IPS-18c (cell line): ENCODE results near the gene GARRE1.
"Not testable (repeated sequence)": the region's sequence is repeated elsewhere in the genome, so short reads cannot be mapped to it uniquely, and the experiment has no call there.

Experiments used
- H3K4me3 ChIP-seq: 2 replicates; pipeline ENCODE4 v1.7.0; 2013; ENCODE audit warnings: low read depth, mild to moderate bottlenecking, low read length, moderate library complexity; ENCODE audit not compliant: insufficient read depth
- H3K9me3 ChIP-seq: one replicate; pipeline ENCODE4 v1.6.1; 2013; ENCODE audit warnings: mild to moderate bottlenecking, low read length, moderate library complexity; ENCODE audit not compliant: control insufficient read depth, insufficient read depth

The GARRE1 gene, protein sequence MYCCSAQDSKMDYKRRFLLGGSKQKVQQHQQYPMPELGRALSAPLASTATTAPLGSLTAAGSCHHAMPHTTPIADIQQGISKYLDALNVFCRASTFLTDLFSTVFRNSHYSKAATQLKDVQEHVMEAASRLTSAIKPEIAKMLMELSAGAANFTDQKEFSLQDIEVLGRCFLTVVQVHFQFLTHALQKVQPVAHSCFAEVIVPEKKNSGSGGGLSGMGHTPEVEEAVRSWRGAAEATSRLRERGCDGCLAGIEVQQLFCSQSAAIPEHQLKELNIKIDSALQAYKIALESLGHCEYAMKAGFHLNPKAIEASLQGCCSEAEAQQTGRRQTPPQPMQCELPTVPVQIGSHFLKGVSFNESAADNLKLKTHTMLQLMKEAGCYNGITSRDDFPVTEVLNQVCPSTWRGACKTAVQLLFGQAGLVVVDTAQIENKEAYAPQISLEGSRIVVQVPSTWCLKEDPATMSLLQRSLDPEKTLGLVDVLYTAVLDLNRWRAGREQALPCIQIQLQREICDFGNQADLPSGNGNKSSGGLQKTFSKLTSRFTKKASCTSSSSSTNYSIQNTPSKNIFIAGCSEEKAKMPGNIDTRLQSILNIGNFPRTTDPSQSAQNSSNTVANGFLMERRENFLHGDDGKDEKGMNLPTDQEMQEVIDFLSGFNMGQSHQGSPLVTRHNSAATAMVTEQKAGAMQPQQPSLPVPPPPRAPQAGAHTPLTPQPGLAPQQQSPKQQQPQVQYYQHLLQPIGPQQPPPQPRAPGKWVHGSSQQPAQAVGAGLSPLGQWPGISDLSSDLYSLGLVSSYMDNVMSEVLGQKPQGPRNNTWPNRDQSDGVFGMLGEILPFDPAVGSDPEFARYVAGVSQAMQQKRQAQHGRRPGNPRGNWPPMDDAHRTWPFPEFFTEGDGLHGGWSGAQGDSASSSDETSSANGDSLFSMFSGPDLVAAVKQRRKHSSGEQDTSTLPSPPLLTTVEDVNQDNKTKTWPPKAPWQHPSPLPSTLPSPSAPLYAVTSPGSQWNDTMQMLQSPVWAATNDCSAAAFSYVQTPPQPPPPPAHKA (N-terminal part only)

DNA sequence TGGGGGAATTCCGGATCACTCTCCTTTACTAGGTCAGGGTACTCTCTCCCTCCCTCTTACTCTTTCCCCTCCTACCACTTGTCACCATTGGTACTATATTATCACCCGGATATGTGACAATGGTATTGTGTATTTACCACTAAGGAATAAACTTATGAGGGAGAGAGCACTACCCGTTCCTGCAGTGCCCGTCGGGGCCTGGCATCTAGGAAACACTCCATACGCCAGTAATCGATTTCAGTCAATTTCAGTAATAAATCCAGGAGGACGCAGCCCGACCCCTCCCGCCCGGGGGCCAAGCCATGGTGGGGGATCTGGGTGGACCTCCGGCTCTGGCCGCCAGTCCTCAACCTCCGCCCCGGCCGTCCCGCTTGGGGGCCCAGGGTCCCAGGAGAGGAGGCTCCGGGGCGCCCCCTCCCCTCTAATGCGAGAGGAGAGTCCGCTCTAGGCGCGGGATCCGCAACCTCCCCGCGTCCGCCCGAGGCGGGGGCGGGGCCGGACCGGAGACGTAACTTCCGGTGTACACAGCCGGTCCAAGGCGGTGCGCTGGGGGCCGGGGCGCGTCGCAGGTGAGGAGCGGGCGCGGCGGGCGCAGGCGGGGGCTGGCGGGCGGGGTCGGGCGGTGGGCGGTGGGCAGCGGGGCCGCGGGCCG lies at the start of gene GARRE1:
Gene GARRE1 (plus strand): TSS at position 509 of the 652 bp plus-strand sequence. CDS start 45,920 bp downstream, outside the sequence.
- H3K4me3 ChIP-seq, result peak within 1 kb of the TSS; percentile 78

DNA sequence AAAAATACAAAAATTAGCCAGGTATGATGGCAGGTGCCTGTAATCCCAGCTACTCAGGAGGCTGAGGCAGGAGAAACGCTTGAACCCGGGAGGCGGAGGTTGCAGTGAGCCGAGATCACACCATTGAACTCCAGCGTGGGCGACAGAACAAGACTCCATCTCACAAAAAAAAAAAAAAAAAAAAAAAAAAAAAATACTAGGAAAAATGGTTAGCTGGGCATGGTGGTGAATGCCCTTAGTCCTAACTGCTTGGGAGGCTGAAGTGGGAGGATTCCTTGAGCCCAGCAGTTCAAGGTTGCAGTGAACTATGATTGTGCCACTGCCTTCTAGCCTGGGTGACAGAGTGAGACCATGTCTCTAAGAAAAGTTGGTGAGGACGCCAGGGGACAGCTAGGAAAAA lies 49.0 kb upstream of the GARRE1 start:
- not testable (repeated sequence) for H3K9me3 ChIP-seq, H3K4me3 ChIP-seq

More for the DNA sequence above, at the start of gene GARRE1:
- H3K9me3 ChIP-seq, result no peaks in the 10 kb centered on the region

DNA sequence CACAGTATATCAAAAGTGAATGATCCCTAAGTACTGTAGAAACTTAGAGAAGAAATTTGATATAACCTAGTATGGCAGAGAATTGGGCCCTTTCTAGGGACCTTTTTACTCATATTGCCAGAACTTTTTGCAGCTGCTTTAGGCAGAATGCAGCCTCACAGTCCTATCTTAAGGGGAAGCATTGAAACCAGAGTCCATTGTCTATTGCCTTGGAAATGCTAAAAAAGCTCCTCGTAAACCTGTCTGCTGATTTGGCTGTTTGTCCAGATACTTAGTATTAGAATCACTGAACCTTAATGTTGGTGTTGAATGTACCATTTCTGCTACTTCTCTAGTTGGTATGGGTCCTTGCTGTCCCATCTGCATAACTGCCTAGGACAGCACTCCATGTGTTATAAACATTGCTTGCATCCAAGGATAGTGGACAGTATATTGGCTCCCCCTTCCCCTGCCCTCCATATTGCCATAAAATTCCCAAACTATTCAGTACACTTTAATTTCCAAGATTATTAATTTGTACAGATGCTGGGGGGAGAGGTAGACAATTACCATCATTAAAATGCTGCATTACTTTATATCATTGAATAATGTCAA lies 46.0 kb upstream of the GARRE1 start:
- no peak overlapping the region for H3K4me3 ChIP-seq
- H3K9me3 ChIP-seq, result no peaks in the 10 kb centered on the region

DNA sequence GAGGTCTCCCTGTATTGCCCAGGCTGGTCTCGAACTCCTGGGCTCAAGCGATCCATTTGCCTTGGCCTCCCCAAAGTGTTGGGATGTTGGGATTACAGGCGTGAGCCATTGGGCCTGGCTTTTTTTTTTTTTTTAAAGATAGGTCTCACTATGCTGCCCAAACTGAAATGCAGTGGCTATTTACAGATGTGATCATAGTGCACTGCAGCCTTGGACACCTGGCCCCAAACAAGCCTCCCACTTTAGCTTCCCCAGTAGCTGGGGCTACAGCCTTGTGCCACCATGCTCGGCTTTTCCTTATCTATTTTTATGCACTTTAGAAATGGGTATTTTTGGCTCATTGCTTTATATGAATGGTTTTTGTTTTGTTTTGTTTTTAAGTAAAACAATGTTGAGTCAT lies 44.6 kb upstream of the GARRE1 start:
- no peak overlapping the region for H3K4me3 ChIP-seq
- no peaks in the 10 kb centered on the region for H3K9me3 ChIP-seq

DNA sequence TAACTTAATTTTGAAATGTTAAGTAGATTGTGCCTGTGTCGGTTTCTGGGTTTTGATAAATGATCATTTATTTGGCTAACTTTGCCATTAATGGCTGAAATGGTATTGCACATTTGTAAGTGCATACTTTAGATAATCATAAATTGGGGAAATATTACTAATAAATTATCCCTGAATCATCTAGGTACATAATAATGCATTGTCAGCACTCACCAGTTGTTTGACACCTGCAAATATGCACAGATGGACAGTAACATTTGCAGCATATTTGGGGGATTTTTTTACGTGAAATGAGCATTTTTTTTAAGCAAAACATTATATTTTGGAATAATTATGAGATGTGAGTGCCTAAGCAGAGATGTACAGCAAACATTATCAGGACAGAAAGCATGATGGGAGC lies 41.1 kb upstream of the GARRE1 start:
- no peak overlapping the region for H3K4me3 ChIP-seq
- no peaks in the 10 kb centered on the region for H3K9me3 ChIP-seq

DNA sequence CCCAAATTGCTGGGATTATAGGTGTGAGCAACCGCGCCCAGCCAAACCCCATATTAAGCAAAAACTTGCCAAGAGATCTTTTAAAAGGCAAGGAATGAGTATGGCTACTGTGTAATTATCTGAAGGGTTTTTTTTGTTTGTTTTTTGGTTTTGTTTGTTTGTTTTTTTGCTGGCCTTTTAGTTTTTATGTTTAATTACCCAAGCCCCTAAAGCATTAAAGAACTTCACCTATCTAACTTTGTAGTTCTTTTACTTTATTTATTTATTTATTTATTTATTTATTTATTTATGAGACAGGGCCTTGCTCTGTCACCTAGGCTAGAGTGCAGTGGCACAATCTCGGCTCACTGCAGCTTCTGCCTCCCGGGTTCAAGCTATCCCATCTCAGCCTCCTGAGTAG lies 40.3 kb upstream of the GARRE1 start:
- H3K4me3 ChIP-seq, result no peak overlapping the region
- no peaks in the 10 kb centered on the region for H3K9me3 ChIP-seq

DNA sequence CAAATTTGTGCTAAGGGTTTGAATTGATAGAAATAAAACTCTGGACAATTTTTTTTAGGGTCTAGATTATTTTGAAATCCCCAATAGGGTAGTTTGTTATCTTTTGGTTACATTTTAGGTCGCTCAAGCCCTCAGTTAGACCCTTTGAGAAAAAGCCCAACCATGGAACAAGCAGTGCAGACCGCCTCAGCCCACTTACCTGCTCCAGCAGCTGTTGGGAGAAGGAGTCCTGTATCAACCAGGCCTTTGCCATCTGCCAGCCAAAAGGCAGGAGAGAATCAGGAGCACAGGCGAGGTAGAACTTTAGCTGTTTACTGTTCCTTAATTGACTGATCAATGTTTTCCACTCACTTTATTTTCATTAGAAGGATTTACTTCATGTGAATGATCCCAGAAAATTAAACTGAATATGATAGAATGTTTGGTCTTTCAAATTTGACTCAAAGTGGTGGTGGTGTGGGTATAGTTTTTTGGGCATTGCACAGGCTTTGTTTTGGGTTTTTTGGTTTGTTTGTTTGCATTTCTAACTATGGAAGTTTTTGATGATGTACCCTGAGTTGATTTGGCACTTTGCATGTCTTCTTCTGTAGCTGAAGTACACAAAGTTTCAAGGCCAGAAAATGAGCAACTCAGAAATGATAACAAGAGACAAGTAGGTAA lies 39.2 kb upstream of the GARRE1 start:
- Histone ChIP-seq H3K9me3 (no peaks in the 10 kb centered on the region), H3K4me3 (no peak overlapping the region)

DNA sequence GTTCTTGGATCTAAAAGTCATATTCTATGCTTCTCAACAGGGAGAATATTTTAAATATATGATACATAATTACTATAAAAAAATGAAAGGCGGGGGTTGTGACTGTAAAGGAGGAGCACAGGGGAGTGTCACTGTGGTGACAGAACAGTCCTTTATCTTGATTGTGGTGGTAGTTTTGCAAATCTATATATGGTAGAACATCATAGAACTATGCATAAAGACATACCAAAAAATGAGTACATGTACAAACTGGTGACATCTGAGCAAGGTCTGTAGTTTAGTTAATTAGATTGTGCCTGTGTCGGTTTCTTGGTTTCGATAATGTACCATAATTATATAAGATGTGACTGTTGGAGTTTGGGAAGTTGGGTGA lies 38.7 kb upstream of the GARRE1 start:
- no peaks in the 10 kb centered on the region for H3K9me3 ChIP-seq
- H3K4me3 ChIP-seq, result no peak overlapping the region

DNA sequence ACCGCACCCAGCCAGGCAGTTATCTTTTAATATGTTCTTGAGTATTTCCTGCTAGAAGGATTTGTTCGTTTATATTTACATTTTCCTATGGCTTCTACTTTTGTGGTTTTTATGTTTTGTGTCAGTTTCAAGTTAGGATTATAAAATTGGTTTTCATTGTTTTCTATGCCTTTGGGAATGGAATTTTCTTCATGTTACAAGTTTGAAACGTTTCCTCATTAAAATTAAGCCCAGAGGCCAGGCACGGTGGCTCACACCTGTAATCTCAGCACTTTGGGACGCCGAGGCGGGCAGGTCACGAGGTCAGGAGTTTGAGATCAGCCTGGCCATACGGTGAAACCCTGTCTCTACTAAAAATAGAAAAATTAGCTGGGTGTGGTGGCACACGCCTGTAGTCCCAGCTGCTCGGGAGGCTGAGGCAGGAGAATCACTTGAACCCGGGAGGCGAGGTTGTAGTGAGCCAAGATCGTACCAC lies 37.6 kb upstream of the GARRE1 start:
- not testable (repeated sequence) for H3K4me3 ChIP-seq, H3K9me3 ChIP-seq

DNA sequence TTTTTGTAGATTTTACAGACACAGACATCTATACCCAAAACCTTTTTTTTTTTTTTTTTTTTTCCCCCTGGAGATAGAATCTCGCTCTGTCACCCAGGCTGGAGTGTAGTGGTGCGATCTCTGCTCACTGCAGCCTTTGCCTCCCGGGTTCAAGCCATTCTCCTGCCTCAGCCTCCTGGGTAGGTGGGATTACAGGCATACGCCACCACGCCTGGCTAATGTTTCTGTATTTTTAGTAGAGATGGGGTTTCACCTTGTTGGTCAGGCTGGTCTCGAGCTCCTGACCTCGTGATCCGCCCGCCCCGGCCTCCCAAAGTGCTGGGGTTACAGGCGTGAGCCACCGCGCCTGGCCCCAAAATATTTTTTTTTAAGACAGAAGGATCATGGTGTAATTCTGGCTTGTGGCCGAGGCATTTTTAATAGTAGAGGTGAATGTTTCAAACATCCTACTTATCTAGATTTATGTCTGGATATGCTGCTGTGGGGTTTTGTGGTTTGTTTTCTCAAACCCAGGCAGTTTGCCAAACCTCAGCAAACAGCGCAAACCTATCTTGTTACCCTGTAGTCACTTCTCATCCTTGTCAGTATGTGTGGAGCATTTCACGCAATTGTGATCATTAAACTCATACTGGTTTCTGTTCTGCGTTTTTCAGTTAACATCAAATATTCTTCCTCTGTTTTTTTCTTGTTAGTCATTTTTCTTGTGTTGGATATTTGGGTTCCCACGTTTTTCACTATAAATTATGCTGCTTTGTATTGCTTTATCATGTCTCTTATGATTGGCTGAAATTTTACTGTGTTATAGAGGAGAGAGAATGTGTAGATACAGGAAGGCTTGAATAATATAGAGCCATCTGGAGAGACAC lies 36.2 kb upstream of the GARRE1 start:
- no peak overlapping the region for H3K4me3 ChIP-seq
- H3K9me3 ChIP-seq, result no peaks in the 10 kb centered on the region

DNA sequence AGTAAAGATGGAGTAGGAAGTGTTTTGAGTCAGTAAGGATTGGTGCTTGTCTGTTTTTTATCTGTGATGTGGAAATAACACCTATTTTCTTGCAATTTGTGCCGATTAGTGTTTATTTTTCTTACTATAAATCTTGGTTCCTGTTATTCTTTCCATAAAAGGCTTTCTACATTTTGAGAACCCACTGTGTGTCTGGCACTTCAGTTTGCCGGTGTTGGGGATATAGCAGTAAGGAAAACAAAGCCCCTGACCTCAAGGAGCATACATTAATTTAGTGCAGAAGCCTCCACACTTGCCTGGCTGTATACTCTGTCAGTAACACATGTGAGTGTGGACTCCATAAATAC lies 35.6 kb upstream of the GARRE1 start:
- Histone ChIP-seq H3K4me3 (no peak overlapping the region), H3K9me3 (no peaks in the 10 kb centered on the region)

DNA sequence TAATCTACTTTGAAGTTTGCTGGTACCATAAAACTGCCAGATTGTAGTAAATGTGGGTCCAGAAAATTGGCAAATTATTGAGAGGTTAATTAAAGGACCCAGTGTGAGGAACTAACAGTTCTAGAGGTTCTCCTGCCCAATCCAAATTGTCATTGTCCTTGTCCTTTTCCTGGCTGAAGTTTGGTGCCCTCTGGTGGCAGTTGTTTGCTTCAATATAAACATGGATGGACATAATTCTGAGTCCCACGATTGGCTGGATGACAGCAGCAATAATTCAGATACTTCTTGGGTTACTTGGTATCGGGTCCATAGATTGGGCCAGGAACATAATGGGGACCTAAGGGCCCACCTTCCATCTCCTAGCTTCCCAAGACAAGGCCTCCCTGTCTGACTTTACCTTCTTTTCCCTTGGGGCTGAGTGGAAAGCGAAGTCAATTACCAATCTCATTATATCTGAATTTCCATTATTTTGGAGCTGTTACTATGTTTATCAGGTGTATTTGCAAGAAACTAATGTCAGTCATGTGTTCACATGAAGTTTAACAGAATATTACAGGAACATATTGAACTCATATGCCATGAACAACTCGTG lies 33.8 kb upstream of the GARRE1 start:
- Histone ChIP-seq H3K4me3 (no peak overlapping the region), H3K9me3 (no peaks in the 10 kb centered on the region)

DNA sequence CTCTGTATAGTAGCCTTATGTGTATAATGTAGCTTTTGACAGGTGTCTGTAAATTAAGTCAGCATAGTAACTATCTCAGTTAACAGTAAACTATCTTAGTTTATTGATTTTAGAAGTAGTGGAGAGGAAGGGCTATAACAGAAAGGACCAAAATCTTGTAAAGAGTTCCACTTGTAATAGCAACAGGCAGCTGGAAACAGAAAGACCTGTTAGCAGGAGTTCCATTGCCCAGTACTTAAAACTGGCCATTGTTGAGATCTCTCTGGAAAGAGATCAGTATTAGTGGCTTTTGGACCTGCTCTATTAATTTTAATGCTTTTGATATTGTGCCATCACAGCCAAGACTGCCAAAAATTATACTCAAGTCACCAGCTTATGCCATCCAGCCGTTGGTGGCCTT lies 32.0 kb upstream of the GARRE1 start:
- H3K4me3 ChIP-seq, result no peak overlapping the region
- no peaks in the 10 kb centered on the region for H3K9me3 ChIP-seq

DNA sequence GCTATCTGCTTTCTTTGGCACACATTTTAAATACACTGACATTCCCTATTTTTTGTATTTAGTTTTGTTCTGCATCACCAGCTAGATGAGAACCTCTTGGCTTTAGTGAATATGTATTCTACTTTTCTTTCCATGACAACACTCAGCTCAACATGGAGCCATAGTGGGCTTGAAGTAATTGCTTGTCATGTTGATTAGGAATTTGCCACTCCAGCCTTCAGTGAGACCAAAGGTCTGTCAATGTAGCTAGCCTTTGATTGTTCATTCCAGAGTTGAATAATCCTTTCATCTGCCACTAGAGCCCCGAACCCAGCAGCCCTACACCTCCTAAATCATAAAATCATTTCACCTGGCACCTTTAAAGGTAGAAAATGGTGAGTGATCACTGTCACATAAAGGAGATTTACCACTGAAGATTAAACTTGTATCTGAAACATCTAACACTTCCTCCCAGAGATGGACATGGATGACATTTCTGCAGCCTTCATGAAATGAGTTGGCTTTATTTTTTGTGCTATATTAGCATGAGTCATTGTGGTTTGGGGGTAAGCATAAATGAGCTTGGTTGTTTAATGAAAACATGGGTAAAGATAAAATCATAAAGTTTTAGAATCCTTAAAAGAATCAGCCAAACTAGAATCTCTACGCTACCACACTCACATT lies 29.2 kb upstream of the GARRE1 start:
- H3K9me3 ChIP-seq, result no peaks in the 10 kb centered on the region
- H3K4me3 ChIP-seq, result no peak overlapping the region

DNA sequence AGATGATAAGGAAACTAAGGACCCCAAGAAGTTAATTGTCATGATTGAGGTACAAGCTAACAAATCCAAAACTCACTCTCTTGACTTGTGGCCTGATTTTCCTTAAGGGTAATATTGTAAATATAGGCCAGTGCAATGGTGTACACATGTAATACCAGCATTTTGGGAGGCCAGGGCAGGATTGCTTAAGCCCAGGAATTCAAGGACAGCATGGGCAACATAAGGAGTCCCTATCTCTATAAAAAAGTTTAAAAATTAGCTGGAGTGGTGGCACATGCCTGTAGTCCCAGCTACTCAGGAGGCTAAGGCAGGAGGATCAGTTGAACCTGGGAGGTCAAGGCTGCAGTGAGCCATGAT lies 28.7 kb upstream of the GARRE1 start:
- Histone ChIP-seq H3K9me3 (no peaks in the 10 kb centered on the region), H3K4me3 (no peak overlapping the region)
